ENCODE data around the gene NDUFS6.

NDUFS6 gene

GRCh38 chr5:1834721-1835429 lies 33.7 kb downstream of the NDUFS6 start:
- H3K9me3 ChIP-seq (ENCODE audit: control insufficient read depth, insufficient read depth, low read length) = no peaks in the 10 kb centered on the region
- peaks cover 2% of the 10 kb centered on the region; the same call in 1 of the 2 replicates for H3F3A ChIP-seq (ENCODE audit: control insufficient read depth, insufficient read depth)
- H3K4me2 ChIP-seq (ENCODE audit: low read length) = no peak overlapping the region
- H3K36me3 ChIP-seq (ENCODE audit: control insufficient read depth, low read length) = no peaks in the 10 kb centered on the region
- H3K27me3 ChIP-seq (ENCODE audit: control insufficient read depth, low read length) = no peaks in the 10 kb centered on the region
- no peaks in the 10 kb centered on the region for H3K4me1 ChIP-seq (ENCODE audit: control insufficient read depth, low read length)
- H3K79me2 ChIP-seq (ENCODE audit: control insufficient read depth, low read length) = no peaks in the 10 kb centered on the region
- TF ChIP-seq EZH2phosphoT487 (IDR thresholded peaks at IDR 0.05; ENCODE audit: borderline replicate concordance, low read length) = no peak
- TF ChIP-seq CTCF (IDR thresholded peaks at IDR 0.05; ENCODE audit: low read depth, low read length, poor library complexity, severe bottlenecking) = no peak
- no peaks in the 10 kb centered on the region for H4K20me1 ChIP-seq (ENCODE audit: control insufficient read depth, insufficient read depth, low read depth, low read length)
- no peak overlapping the region for H3K4me3 ChIP-seq (ENCODE audit: low read length)
- H3K27ac ChIP-seq (ENCODE audit: low read depth, low read length) = no peak overlapping the region
- H3K9me2 ChIP-seq (replicated peaks; ENCODE audit: control insufficient read depth, low read length) = no peaks in the 10 kb centered on the region

- TF ChIP-seq EZH2phosphoT487 (IDR thresholded peaks at IDR 0.05; ENCODE audit: borderline replicate concordance, low read length) (no peak), CTCF (IDR thresholded peaks at IDR 0.05; ENCODE audit: low read depth, low read length, poor library complexity, severe bottlenecking) (no peak)
- no peaks in the 10 kb centered on the region for H3K4me1 ChIP-seq (ENCODE audit: control insufficient read depth, low read length)
- no peaks in the 10 kb centered on the region for H3K79me2 ChIP-seq (ENCODE audit: control insufficient read depth, low read length)
- H3K27ac ChIP-seq (ENCODE audit: low read depth, low read length) = no peak overlapping the region
- H3K9me3 ChIP-seq (ENCODE audit: control insufficient read depth, insufficient read depth, low read length) = no peaks in the 10 kb centered on the region
- H4K20me1 ChIP-seq (ENCODE audit: control insufficient read depth, insufficient read depth, low read depth, low read length) = no peaks in the 10 kb centered on the region
- H3K4me3 ChIP-seq (ENCODE audit: low read length) = no peak overlapping the region
- H3K9me2 ChIP-seq (replicated peaks; ENCODE audit: control insufficient read depth, low read length) = no peaks in the 10 kb centered on the region
- H3K36me3 ChIP-seq (ENCODE audit: control insufficient read depth, low read length) = no peaks in the 10 kb centered on the region
- no peaks in the 10 kb centered on the region for H3K27me3 ChIP-seq (ENCODE audit: control insufficient read depth, low read length)
- no peak overlapping the region for H3K4me2 ChIP-seq (ENCODE audit: low read length)
- no peaks in the 10 kb centered on the region for H3F3A ChIP-seq (ENCODE audit: control insufficient read depth, insufficient read depth)
These were observed 34.2 kb downstream of the NDUFS6 start for GRCh38 chr5:1835431-1835830.

- H3K27ac ChIP-seq (ENCODE audit: low read depth, low read length) = no peak overlapping the region
- no peaks in the 10 kb centered on the region for H3K4me1 ChIP-seq (ENCODE audit: control insufficient read depth, low read length)
- no peaks in the 10 kb centered on the region for H3K9me3 ChIP-seq (ENCODE audit: control insufficient read depth, insufficient read depth, low read length)
- no peak overlapping the region for H3K4me2 ChIP-seq (ENCODE audit: low read length)
- H3F3A ChIP-seq (ENCODE audit: control insufficient read depth, insufficient read depth) = no peaks in the 10 kb centered on the region
- H3K9me2 ChIP-seq (replicated peaks; ENCODE audit: control insufficient read depth, low read length) = no peaks in the 10 kb centered on the region
- H3K27me3 ChIP-seq (ENCODE audit: control insufficient read depth, low read length) = no peaks in the 10 kb centered on the region
- H4K20me1 ChIP-seq (ENCODE audit: control insufficient read depth, insufficient read depth, low read depth, low read length) = no peaks in the 10 kb centered on the region
- no peak overlapping the region for H3K4me3 ChIP-seq (ENCODE audit: low read length)
- TF ChIP-seq CTCF (IDR thresholded peaks at IDR 0.05; ENCODE audit: low read depth, low read length, poor library complexity, severe bottlenecking) (no peak), EZH2phosphoT487 (IDR thresholded peaks at IDR 0.05; ENCODE audit: borderline replicate concordance, low read length) (no peak)
- no peaks in the 10 kb centered on the region for H3K36me3 ChIP-seq (ENCODE audit: control insufficient read depth, low read length)
- H3K79me2 ChIP-seq (ENCODE audit: control insufficient read depth, low read length) = no peaks in the 10 kb centered on the region
These were observed 35.1 kb downstream of the NDUFS6 start for GRCh38 chr5:1836176-1836890.

All from DOHH2 (cell line).